NCI-H510A (cell line): Measurements from ENCODE around the gene MAMLD1.

ENCODE experiments used
- DNase-seq: peaks from one replicate; lab custom pipeline; 2025; lab: John Stamatoyannopoulos, UW

Gene MAMLD1

DNA sequence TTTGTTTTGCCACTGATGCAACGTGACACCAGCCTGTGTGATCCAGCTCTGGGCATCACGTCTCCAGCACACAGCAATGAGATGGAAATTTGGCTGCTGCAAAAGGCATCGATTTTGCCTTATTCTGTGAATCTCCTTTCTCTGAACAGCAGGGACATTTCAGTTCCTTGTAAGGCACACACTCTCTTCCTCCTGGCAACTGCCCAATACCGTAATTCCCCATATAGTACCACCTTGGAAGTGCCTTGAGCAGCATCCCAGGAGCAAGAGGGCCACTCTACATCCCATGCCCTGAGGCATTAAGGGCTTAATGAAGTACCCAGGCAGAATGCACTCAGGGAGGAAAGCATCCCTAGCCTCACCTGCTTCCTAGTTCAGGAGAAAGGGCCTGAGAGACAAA lies 10.5 kb upstream of the MAMLD1 start:
- DNase-seq: no peak

DNA sequence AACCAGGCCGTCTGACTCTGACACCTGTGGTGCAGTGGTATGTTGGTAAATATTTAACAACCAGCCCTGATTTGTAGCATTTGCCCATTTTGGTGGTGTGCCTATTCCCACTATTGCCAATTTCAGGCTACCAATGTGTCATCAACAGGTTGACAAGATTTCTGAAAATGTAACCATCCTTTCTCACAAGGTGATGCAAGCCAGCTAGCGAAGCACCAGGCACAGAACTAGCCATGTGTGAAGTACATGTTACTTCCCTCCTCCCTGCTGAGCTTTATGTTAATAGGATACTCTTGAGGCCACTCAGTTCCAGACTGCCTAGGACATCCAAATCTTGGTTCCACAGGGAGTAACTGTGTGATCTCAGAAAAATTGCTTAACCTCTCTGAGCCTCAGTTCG lies 7.2 kb upstream of the MAMLD1 start:
- DNase-seq: no peak

DNA sequence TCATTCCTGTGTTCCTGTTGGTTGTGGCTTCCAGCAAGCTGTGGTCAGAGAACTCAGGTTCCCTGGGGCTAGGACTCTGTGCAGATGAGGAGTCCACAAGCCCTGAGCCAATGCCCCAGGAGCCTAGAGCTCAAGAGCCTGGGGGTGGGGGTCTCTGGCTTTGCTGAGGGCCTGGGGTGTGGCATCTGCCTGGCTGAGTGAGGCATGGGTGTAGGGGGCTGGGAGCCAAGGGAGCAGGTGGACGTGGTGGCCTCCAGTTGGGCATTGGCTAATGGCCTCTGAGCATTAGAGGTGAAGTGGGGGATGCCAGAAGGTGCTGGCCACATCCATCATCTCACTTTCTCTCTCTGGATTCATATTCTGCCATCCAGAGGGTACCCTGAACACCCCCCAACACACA lies 5.3 kb upstream of the MAMLD1 start:
- no peak for DNase-seq

DNA sequence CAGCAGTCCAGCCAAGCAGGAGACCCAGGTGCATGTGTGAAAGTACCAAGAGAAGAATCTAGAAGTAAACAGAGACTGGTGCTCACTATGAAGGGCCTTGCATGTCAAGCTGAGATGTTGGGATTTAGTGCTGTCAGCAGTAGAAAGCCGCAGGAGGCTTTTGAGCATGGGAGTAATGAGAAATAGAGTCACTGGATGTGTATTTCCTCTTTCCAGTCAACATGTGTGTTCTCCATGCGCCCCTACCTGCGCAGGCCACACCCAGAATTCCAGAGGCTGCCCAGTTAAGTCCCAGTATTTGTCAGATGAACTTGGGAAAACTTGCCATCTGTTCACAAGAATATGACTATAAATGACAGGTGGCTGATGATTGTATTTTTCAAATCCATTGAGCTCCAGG lies 4.5 kb upstream of the MAMLD1 start:
- DNase-seq: no peak

DNA sequence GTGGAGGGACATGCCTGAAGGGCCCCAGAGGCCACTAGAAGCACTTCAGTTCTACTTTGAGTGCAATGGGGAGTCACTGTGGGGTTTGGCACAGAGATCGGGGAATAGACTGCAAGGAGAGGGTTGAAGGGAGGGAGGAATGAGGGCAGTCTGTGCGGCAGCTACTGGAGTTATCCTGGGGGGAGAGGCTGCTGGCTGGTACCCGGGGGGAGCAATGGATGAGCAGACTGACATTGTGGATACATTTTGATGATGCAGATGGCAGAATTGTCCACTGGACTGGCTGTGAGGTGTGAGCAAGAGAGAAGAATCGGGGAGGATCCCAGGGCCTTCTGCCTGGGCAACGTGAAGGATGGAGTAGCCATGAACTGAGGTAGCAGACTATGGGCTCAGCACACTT lies 2.8 kb upstream of the MAMLD1 start:
- DNase-seq: no peak

DNA sequence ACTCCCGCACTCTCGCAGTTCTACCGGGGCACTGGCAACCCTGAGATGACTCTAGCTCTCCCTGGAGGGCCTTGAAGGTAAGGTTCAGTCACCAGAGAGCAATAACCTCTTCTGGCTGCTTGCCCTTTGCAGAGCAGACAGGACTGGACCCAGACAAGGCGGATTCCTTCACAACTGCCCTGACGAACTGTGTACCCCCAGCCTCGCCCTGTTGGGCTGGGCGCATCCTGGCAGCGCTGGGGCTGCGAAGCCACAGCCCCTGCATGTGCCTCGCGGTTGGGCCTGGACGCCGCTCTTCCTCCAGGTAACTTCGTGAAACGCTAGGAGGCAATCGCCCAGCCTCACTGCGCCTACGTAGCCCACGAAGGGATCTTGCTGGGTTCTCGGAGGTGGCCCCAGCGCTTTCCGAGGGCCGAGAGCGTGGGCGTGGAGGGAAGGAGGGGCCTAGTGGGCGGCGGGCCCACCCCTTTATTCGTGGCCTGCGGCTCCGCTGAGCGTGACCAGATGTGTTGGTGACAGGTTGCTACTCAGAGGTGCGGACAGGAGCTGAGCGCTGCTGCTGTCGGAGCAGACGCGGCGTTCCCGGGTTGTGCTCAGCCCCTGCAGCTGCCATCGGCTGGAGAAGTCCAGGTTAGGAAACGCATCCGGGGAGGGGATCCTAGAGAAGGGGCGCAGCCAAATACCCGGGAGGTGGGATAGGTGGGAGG lies 1.9 kb upstream of the MAMLD1 start:
- DNase-seq: no peak

DNA sequence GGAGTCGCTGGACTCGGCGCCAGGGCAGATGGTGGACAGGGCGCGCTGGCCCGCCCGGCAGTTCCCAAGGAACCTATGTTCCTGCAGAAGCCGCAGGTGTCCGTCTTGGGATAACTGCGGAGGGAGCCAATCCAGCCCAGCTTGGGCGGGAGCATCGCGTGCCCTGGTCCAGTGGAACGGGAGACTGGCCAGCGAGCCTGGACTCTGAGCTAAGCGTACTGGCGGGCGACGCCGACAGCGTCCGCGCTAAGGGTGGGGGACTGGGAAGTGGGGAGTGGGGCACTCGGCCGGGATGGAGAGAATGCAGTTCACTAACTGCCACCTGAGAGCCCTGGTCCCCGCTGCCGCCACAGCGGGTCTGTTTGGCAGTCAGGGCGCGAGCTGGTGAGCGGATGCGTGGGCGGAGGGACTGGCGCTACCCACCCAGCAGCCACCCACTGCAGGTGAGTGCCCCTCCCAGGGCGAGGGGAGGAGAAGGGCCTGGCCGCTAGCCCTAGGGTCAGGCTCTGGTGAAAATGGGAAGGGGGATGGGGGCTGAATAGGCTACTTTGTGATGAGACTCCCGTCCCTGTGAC lies 1.3 kb upstream of the MAMLD1 start:
- no peak for DNase-seq

DNA sequence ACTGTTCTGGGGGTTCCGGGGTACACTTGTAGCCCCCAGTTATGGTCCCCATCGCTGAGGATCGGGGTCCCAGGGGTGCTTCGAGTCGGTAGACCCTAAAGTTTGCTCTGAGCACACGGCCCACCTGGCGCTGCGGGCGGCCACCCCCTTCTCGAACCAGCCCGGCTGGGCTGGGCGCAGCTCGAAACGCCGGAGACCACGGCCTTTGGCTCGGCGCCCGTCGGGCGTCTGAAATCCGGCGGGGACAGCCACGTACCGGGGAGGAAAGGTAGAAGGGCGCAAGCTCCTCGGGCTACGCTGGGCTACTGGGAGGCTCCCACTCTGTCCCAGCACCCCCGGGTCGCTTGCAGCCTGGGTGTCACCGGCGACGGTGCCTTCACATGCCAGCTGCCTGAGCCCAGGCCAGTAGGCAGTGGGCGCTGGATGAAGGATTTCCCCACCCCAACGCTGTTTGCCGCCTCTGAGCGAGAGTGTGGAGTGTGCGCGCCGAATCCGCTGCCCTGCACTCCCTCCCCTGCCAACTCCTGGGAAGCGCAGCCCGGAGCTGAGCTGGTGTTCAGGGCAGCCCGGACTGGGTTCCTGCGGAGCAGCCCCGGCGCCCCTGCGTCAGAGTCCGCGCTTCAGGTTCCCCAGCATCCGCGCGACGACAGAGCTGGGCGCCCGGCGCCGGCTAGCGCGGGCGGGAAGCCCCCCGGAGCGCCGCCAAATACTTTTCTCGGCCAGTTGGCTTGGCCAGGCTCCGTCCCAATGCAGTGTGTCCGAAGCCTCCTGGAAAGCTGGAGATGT lies 637 bp downstream of the MAMLD1 start:
- DNase-seq: no peak

DNA sequence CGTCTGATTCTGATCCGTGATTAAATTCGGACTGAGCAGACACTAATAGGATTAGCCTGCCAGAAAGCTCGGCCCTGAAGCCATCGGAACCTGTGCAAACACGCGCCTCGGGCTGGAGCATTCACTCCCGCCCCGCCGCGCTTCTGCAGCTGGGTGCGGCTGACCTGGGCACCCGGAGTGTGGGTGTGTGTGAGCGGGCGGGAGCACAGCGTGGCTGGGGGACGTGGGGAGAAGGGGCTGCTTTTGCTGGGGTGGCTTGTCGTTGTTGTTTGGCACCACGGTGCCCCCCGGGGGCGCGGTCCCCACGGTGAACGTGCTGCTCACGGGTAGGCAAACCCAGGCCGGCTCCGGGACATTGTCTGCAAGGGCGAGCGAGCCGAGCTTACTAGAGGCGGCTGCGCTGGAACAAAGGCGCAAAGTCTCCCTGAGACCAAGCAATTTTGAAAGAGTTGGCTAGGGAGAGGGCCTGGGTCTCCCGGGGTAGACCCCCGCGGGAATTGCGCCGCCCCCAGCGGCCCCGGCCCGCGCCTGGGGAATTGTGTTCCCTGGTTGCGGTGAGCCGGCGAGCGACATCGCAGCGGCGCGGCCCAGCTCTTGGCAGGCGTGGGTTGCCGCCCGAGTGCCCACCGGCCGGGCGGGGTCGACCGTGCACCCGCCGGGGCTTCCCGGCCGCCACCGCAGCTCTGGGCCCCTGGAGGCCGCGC lies 1.4 kb downstream of the MAMLD1 start:
- DNase-seq: no peak

DNA sequence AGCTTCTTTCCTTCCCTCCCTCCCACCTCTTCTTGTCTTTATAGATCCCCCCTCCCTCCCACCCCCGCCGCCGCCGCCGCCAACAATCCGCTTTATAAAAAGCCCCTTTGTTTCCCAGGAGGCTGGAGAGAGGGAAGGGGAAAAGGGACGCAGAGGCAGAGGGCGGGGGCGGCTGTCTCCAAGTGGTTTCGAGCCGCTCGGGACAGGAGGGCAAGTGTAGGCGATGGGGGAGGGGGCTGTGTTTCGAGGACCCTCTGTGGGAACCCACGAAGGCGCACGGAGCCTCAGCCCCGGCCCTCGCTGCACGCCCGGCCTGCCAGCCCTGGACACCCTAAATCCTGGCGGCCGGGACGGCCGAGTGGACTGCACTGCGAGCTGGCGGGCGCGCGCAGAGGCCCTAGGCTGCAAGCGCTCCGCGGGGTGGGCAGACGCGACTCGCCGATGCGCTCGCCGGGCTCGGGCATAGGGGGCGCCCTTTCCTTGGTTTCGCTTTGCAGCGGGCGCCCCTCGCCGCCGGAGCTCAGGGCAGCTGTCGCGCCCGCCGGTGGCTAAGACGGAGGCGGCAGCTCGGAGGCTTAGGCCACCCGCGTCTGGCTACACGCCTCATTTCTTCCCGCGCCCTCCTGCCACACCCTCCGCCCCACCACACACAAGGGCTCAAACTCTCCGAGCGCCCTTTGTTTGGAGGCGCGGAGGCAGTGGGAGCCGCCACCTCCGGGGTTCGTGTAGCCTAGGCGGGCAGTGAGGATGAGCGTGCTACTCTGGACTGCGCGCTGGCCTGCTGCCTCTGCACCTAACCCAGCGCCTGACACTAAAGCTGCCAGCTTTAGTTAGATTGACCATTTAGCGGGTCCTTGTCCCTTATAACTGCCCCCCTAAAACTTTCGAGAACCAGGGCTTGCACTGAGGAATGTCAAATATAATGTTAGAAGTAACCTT lies 2.2 kb downstream of the MAMLD1 start:
- no peak for DNase-seq

DNA sequence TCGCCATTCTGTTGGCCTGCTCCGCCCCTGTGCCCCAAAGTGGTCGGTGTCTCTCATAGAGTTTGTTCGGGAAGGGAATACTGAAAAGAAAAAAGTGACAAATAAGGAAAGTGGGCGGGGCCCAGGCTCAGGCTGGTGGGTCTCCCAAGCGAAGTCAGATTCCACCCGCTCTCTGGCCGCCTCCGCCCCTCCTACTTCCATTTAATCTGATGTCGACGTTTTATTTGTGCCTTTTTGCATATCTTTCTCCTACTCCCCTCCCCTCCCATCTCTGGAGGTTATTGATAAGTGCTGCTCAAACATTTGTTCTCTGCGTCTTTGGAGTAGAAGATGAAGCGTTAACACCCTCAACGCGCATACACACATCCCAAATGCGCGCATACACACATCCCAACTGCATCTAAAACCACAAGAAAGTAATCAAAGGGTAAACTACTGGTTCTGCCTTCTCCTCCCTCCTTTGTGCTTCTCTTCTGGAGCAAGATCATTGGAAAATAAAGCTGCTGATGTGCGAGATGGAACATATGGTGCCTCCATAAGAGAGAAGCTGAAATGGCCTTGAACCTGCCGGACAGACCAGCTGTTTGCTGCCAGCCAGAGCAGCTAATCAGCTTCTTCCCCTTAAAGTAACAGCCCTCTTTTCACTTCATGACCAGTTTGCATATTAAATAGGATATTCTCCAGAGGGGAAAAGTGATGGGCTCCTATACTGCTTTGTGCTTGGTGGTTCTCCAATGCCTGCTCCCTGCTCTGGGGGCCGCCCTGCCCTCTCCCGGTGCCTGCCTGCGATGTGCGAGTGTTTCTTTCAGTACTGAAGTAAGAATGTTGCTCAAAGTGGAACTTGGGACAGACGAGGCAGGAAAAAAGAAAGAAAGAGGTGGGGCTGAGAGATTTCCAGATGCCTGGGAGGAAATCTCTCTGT lies 3.1 kb downstream of the MAMLD1 start:
- no peak for DNase-seq

DNA sequence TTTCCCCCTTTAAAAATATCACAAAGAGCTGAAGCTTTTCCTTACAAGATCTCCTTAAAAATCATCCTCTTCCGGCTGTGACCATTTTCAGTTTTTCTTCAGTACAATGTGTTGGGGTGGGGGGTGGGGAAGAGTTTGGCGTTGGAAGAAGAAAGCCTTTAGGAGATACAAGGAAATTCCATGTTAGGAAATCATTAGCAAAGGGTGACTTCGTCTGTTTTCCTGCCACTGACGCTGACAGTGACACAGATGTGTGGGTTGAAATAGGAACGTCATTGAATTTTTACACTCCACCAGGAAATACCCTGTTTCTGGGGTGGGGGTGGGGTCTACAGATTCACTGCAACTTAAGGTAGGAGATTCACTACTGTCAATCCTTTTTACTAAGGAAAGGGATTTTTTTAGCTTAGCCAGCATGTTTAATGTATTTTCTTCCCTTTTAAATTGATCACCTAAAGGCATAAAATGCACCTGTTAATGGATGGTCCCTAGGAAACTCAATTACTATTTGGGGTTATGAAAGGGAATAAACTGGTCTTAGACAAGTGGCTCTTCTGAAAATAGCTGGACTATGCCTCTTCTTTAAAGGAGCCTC lies 3.9 kb downstream of the MAMLD1 start:
- DNase-seq: no peak

DNA sequence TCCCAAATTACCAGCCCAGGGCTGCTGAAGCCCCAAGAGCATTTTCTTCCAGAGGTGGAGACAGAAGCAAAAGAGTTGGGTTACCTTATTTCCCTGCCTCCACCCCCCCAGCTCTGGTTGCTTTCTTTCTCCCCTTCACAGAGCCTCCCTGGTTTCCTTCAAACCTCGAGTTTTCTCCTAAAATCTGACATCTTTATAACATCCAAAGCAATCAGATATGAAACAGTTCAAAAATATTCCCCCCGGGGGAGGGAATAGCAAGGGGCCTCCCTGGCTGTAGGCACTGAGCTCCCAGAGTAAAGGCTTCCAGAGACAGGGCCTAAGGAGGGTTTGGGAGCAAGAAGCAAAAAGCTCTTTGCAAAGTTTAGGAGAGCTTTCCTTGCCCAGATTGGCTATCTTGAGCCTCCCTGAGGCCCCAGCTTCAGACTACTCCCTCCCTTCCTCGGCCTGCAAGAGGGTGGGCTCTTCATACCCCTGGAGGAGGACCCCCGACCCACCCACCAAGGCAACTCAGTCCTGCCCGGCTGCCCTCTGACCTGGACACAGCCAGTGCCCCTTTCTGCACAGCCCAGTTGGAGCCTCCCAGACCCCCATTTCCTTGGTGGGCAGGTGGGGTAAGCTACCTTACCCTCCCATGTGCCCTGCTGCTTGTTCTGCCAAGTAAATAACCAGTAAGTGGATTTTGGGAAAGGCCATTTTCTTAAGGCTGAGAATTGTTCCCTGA lies 7.6 kb downstream of the MAMLD1 start:
- no peak for DNase-seq

DNA sequence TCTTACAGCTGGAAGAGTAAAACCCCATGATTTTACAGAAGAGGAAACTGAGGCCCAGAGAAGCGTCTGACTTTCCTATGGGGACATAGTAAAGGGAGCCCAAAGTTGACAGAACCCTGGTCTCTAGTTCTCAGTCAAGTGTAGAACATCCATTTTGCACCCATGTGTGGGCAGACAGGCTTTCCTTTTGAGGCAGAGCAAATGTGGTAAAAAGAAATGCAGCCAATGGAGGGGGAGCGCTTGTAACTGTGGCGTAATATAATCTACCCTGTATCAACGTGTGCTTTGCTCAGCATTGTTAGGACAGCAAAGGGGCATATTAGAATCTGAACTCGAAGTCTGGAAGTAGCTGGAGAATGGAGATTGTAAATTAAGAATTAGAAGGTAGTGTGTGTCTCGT lies 8.8 kb downstream of the MAMLD1 start:
- no peak for DNase-seq

DNA sequence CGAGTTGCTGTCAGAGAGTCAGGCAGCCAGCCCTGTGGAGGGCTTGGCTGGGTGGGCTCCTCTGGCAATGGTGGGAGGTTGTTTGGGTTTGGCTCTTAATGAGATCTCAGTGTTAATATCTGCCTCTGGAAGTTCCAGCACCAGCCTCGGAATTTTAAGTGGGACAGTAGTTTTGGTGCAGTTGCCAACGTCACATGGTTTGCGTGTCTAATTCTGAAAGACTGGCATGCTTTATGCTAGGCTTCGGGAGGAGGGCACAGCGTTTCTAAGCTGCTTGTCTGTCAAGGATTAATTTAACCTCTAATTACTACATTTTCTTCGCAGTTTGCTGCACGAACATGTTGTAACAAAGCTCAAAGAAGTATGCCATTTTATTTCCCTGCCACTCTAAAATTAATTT lies 9.2 kb downstream of the MAMLD1 start:
- no peak for DNase-seq

DNA sequence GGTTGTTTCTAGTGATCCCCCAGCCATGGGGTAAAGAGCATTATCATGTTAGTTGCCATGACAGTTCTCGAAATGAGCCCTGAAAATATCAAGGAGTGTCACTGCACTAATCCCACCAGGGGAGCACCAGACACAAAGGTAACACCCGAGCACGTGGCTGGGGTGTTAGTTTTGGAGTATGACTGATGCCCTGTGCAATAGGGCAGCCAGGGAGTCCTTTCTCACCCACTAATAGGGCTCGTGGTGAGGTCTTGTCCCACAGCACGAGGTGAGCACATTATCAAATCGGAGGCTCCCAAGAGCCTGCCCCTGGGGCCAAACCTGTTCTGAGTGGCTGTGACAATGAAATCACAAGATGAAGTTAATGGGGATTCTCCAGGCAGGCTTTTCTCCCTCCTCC lies 9.6 kb downstream of the MAMLD1 start:
- no peak for DNase-seq

DNA sequence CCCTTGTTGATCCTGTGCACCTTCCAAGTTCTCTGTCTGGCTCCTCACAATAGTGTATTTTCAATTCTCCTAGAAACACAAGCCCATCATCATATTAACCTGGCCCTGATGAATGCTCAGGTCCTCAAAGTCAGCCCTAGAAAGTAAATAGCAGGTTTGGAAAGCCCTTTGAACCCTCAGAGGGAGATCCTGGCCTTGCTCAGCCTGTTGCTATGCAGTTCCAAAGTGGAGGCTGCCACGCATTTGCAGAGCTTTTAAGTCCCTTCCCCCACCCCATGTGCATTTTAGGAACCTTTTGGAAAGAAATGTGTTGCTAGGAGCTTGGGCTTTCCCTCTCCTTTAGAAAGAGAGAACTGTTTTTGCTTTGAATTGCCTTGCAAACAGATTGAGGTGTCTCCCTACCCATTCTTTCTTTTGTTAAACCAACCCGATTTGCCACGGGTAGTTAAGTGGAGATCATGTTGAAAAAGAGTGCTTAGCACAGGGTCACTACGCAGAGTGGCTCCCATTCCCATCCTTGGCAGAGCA lies 12.2 kb downstream of the MAMLD1 start:
- no peak for DNase-seq

DNA sequence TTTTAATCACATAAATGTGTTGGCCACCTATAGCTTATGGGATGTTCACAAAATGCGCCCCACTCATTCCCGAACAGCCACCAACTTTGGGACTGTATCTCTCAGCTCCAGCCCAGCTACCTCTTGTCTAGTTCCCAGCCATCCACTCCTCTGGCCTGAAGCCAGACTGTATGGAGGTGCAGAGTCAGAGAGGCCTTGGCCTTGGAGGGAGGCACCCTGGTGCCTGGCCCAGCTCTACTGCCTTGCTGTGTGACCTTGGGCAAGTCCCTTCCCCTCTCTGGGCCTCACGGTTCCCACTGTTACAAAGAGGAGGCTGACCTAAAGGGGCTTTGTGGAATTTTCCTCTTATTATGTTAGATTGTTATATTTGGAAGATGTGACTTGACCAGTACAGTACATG lies 13.9 kb downstream of the MAMLD1 start:
- no peak for DNase-seq

DNA sequence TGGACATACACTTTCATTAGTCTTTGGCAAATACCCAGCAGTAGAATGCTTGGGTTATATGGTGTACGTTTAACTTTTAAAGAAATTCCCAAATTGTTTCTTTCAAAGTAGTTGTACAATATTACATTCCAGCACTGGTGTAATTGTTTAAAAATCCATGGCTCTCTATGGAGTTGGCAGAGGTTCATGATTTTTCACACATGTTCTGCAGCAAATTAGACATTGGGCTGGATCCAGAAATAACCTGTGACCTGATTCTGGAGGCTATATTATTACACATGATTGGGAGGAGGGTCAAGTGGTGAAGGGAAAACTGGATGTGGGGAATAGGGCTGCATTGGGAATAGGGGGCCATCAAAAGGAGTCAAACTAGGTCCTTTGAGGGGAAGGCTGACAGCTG lies 41.9 kb downstream of the MAMLD1 start:
- DNase-seq: no peak
